GM18868 (cell line): ENCODE data around the gene COL17A1.

Experiments used
- ATAC-seq: cut with Tn5 transposase; IDR thresholded peaks from one replicate; pipeline ENCODE4 v1.9.1; 2021; ENCODE audit warnings: mild to moderate bottlenecking, moderate library complexity; ENCODE audit not compliant: unreplicated experiment

Gene COL17A1

GRCh38 chr10:104053201-104053600, 32.5 kb downstream of the COL17A1 start:
- no peak for ATAC-seq

- ATAC-seq, result no peak
These were observed 33.2 kb downstream of the COL17A1 start for GRCh38 chr10:104052431-104052830.

GRCh38 chr10:104049504-104050250, 36.0 kb downstream of the COL17A1 start:
- ATAC-seq, result no peak

- ATAC-seq, result no peak
These were observed 39.0 kb downstream of the COL17A1 start for GRCh38 chr10:104046651-104047050.

GRCh38 chr10:104045151-104046089, 40.3 kb downstream of the COL17A1 start:
- ATAC-seq, result no peak

- no peak for ATAC-seq
These were observed 41.8 kb downstream of the COL17A1 start for GRCh38 chr10:104043854-104044253.

GRCh38 chr10:104043185-104043830, 42.4 kb downstream of the COL17A1 start:
- ATAC-seq, result no peak

GRCh38 chr10:104041891-104042535, 43.7 kb downstream of the COL17A1 start:
- no peak for ATAC-seq

- ATAC-seq, result no peak
These were observed 44.6 kb downstream of the COL17A1 start for GRCh38 chr10:104040862-104041789.

GRCh38 chr10:104040382-104040781, 45.3 kb downstream of the COL17A1 start:
- no peak for ATAC-seq

- no peak for ATAC-seq
These were observed 46.5 kb downstream of the COL17A1 start for GRCh38 chr10:104038958-104039752.

- no peak for ATAC-seq
These were observed 47.1 kb downstream of the COL17A1 start for GRCh38 chr10:104038537-104038936.

GRCh38 chr10:104037261-104037951, 48.3 kb downstream of the COL17A1 start:
- ATAC-seq, result no peak

- ATAC-seq, result no peak
These were observed 49.0 kb downstream of the COL17A1 start for GRCh38 chr10:104036518-104037260.

GRCh38 chr10:104036069-104036384, 49.7 kb downstream of the COL17A1 start:
- ATAC-seq, result no peak

GRCh38 chr10:104035194-104036068, 50.2 kb downstream of the COL17A1 start:
- ATAC-seq, result no peak
